ENCODE measurements around the gene BIRC3. TPM values are rescaled to one million over a fixed set of nuclear protein-coding genes. Genes with fewer than 3 reads are reported as not detected.
A peak's percentile ranks its signal among the peaks of the same experiment; 100 is the strongest.

The BIRC3 gene
- total RNA-seq (2022) (69.4 and 85.6 TPM in 2 replicates), Bru-seq, nascent RNA (percentile 97 among the genes with signal in this experiment), BruChase-seq, experiment 1, labeled RNA remaining after a 6-hour chase (percentile 89 among the genes with signal in this experiment), BruChase-seq, experiment 2, labeled RNA remaining after a 2-hour chase (percentile 97 among the genes with signal in this experiment)
- long read RNA-seq, full-length matches to known transcripts = 28 of 278 reads
- long read RNA-seq, partial matches to known transcripts = 213 of 278 reads
- long read RNA-seq, other reads (novel, unspliced or antisense) = 37 of 278 reads

DNA sequence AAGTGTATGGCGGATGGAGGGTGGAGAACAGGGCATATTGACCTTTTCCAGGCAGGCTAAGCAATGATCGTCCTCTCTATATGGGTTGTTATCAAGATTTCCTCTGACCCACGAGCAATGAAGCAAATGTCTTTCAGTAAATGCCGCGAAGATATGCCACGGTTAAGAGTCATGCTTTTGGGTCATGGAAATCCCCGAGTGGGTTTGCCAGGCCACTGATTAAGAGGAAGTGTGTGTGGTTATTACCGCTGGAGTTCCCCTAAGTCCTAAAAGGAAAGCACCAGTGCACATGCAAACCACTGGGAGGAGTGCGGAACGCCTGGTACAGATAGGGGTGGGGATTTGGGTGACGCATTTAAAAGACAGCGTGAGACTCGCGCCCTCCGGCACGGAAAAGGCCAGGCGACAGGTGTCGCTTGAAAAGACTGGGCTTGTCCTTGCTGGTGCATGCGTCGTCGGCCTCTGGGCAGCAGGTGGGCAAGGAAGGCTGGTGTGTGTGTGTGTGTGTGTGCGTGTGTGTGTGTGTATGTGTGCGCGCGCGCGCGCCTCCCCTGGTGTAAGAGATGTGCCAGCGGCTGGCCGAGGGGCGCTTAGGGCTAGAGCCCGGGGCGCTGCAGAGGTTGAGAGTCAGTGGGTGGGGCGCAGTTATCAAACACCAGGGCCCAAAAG, at the start of gene BIRC3:
TSS of gene BIRC3 (plus strand) at position 386 of the 669 bp plus-strand sequence. CDS start 7,026 bp downstream, outside the sequence.
- intact Hi-C loops (cut with micrococcal nuclease; ENCODE audit: unreplicated experiment) = no loop called here
- Mint-ChIP-seq H3K27ac (ENCODE audit: unreplicated experiment) (peak within 1 kb of the TSS; percentile 96), H3K36me3 (ENCODE audit: insufficient read depth, unreplicated experiment) (peaks cover 59% of the 10 kb centered on the region), H3K9me3 (ENCODE audit: low read depth, unreplicated experiment) (no peaks in the 10 kb centered on the region), H3K4me3 (ENCODE audit: low read depth, unreplicated experiment) (peak within 1 kb of the TSS; percentile 74), H3K27me3 (ENCODE audit: unreplicated experiment) (no peaks in the 10 kb centered on the region), H3K4me1 (ENCODE audit: low read depth, unreplicated experiment) (peaks cover 47% of the 10 kb centered on the region)
- DNase-seq = peak; percentile 90
- no TSS peak for BruUV-seq (replicated peaks)
- TF ChIP-seq, protein P1, sequence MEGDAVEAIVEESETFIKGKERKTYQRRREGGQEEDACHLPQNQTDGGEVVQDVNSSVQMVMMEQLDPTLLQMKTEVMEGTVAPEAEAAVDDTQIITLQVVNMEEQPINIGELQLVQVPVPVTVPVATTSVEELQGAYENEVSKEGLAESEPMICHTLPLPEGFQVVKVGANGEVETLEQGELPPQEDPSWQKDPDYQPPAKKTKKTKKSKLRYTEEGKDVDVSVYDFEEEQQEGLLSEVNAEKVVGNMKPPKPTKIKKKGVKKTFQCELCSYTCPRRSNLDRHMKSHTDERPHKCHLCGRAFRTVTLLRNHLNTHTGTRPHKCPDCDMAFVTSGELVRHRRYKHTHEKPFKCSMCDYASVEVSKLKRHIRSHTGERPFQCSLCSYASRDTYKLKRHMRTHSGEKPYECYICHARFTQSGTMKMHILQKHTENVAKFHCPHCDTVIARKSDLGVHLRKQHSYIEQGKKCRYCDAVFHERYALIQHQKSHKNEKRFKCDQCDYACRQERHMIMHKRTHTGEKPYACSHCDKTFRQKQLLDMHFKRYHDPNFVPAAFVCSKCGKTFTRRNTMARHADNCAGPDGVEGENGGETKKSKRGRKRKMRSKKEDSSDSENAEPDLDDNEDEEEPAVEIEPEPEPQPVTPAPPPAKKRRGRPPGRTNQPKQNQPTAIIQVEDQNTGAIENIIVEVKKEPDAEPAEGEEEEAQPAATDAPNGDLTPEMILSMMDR (IDR thresholded peaks at IDR 0.05; ENCODE audit: unreplicated experiment) = no peak
- CTCF ChIA-PET = no interaction called here

DNA sequence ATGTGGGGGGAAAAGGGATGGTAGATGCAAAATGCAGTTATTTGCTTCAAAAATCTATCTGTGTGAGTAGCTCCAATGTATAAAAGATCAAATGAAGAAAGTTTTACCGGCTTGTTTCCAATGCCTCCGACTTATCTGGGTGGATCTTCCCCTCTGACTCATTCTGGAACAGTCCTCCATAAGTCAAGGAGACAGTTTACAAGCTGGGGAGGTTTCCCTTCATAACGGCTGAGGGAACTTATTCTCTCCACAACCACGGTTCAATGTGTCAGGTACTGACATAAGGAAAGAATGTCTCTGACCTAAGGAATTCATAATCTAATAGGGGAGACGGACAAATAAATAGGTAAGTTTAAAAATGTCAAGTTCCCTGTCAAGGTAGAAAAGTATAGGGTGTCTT, 49.7 kb upstream of the BIRC3 start:
- H3K4me1 Mint-ChIP-seq (ENCODE audit: low read depth, unreplicated experiment) = peaks cover 28% of the 10 kb centered on the region
- DNase-seq = no peak
- peak overlapping the region; percentile 9 for H3K27ac Mint-ChIP-seq (ENCODE audit: unreplicated experiment)
- no TSS peak for BruUV-seq (replicated peaks)
- intact Hi-C loops (cut with micrococcal nuclease; ENCODE audit: unreplicated experiment) = loop anchor here (2.0 to 10.0 kb wide), 2 partner anchors 257 to 403 kb away; no protein-coding TSS in a partner anchor
- peak overlapping the region; percentile 73 for H3K4me3 Mint-ChIP-seq (ENCODE audit: low read depth, unreplicated experiment)
- no peaks in the 10 kb centered on the region for H3K9me3 Mint-ChIP-seq (ENCODE audit: low read depth, unreplicated experiment)
- CTCF ChIA-PET = interaction anchor here (0.6 to 3.2 kb wide), 5 partner anchors 12 to 405 kb away, joined by 3 to 14 read pairs (median 4); no protein-coding TSS in a partner anchor
- peaks cover 16% of the 10 kb centered on the region for H3K36me3 Mint-ChIP-seq (ENCODE audit: insufficient read depth, unreplicated experiment)
- no peaks in the 10 kb centered on the region for H3K27me3 Mint-ChIP-seq (ENCODE audit: unreplicated experiment)
- TF ChIP-seq, protein P1 (IDR thresholded peaks at IDR 0.05; ENCODE audit: unreplicated experiment) = no peak

DNA sequence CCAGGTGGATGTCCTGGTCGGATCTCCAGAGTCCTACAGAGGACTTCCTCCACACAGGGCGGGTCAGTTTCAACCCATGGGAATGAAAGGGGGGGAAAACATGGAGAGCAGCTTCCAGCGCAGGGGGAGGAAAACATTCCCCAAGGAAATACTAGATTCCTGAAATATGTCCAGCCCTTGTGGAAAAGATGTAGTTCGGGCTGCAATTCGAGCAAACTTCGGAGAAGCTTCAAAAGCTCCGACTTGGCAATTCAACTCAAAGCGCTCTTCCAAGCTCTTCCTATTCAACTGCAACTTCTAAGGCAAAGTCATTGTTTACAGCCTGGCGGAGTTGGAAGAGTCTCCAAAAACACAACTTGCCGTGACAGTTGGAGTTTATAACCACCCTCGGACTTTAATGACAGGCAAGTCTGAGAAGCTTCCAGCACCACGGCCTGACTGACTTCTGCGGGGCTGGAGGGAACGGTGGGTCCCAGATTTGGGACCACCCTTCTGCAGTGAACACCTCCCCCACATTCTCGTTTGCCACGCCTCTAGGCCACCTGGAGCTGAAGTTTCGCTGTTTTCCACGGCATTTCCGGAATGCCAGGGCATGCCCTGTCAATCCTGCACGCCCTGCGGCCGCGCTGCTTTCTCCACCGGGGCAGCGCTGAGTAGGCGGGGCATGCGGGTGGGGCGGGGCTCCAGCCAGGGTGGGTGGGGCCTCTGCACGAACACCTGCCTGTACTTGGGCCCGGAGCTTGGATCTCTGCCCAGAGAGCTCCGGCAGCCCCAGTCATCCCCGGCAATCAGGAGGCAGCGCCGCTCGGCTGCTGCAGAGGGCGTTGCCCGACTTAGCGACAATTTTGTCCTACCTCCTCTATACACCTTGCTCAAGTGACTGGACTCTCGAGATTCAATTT, 49.0 kb upstream of the BIRC3 start:
- no peaks in the 10 kb centered on the region for H3K27me3 Mint-ChIP-seq (ENCODE audit: unreplicated experiment)
- peak overlapping the region; percentile 87 for H3K27ac Mint-ChIP-seq (ENCODE audit: unreplicated experiment)
- TF ChIP-seq, protein P1 (IDR thresholded peaks at IDR 0.05; ENCODE audit: unreplicated experiment) = no peak
- peak overlapping the region; percentile 73 for H3K4me3 Mint-ChIP-seq (ENCODE audit: low read depth, unreplicated experiment)
- intact Hi-C loops (cut with micrococcal nuclease; ENCODE audit: unreplicated experiment) = loop anchor here (2.0 to 10.0 kb wide), 2 partner anchors 258 to 404 kb away; no protein-coding TSS in a partner anchor
- peaks cover 16% of the 10 kb centered on the region for H3K36me3 Mint-ChIP-seq (ENCODE audit: insufficient read depth, unreplicated experiment)
- peaks cover 35% of the 10 kb centered on the region for H3K4me1 Mint-ChIP-seq (ENCODE audit: low read depth, unreplicated experiment)
- BruUV-seq (replicated peaks) = no TSS peak
- H3K9me3 Mint-ChIP-seq (ENCODE audit: low read depth, unreplicated experiment) = no peaks in the 10 kb centered on the region
- peak; percentile 90 for DNase-seq
- CTCF ChIA-PET = interaction anchor here (0.6 to 3.2 kb wide), 14 partner anchors 11 to 406 kb away, joined by 3 to 14 read pairs (median 4); no protein-coding TSS in a partner anchor

DNA sequence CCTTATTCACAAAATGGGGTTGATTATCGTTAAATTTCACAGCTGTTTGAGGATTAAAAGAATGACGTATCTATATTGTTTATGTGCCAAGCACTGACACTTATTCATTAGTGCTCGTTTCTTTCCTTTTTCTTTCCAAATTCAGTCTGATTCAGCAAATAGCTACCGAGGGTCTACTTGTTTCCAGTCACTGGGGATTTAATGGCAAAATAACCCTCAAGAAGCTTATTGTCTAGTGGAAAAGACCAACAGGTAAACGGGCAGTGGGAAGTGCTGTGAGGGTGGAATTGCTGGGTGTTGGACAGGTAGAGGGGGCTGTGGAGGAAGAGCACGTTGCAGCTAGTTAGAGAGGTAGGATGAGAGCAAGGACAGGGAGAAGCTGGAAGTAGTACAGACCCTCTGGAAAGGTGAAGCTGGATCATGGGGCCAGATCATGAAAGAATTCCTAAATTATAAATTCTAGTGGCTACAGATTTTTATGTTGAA, 48.3 kb upstream of the BIRC3 start:
- Mint-ChIP-seq H3K36me3 (ENCODE audit: insufficient read depth, unreplicated experiment) (peaks cover 16% of the 10 kb centered on the region), H3K4me3 (ENCODE audit: low read depth, unreplicated experiment) (peak overlapping the region; percentile 73), H3K27me3 (ENCODE audit: unreplicated experiment) (no peaks in the 10 kb centered on the region), H3K9me3 (ENCODE audit: low read depth, unreplicated experiment) (no peaks in the 10 kb centered on the region), H3K27ac (ENCODE audit: unreplicated experiment) (peak overlapping the region; percentile 87), H3K4me1 (ENCODE audit: low read depth, unreplicated experiment) (peaks cover 35% of the 10 kb centered on the region)
- BruUV-seq (replicated peaks) = no TSS peak
- TF ChIP-seq, protein P1 (IDR thresholded peaks at IDR 0.05; ENCODE audit: unreplicated experiment) = no peak
- DNase-seq = no peak
- intact Hi-C loops (cut with micrococcal nuclease; ENCODE audit: unreplicated experiment) = loop anchor here (2.0 to 10.0 kb wide), 2 partner anchors 258 to 404 kb away; no protein-coding TSS in a partner anchor
- CTCF ChIA-PET = interaction anchor here (0.8 to 3.2 kb wide), 12 partner anchors 10 to 407 kb away, joined by 3 to 14 read pairs (median 4); no protein-coding TSS in a partner anchor

All from Calu3 (cell line).